HG02763 (cell line): ENCODE data around the gene ABLIM2.
"Not testable (repeated sequence)": the region's sequence is repeated elsewhere in the genome, so short reads cannot be mapped to it uniquely, and the experiment has no call there.

ENCODE experiments used
- ATAC-seq: cut with Tn5 transposase; IDR thresholded peaks from one replicate; pipeline ENCODE4 v1.9.1; 2021; ENCODE audit warnings: mild to moderate bottlenecking, moderate library complexity; ENCODE audit not compliant: unreplicated experiment

Gene ABLIM2

GRCh38 chr4:7918981-7919380, 239.6 kb downstream of the ABLIM2 start:
- no peak for ATAC-seq

GRCh38 chr4:7918187-7918586, 240.4 kb downstream of the ABLIM2 start:
- ATAC-seq: not testable (repeated sequence)

- ATAC-seq: no peak
These were observed 240.9 kb downstream of the ABLIM2 start for GRCh38 chr4:7917669-7918068.

DNA sequence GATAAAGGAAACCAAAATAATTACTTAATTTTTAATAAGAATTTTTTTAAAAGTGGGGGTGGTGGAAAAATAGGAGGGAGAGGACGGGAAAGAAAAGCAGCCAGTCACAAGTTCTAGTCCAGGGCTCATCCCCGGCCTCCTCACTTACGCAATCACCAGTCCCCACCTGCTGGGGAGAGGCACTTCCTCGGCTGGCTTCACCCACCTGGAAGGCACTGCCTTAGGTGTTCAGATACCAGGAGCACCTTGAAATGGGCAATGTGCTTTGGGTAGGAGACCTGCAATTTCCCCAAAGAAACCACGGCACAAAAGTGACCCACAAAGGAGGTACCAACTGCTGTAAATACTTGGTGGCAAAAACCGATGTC, 242.8 kb downstream of the ABLIM2 start:
- ATAC-seq: no peak
